GM21447 (cell line): Measurements from ENCODE around the gene PTGIR.

Experiments
- ATAC-seq: cut with Tn5 transposase; IDR thresholded peaks from one replicate; pipeline ENCODE4 v1.9.1; 2021; ENCODE audit not compliant: unreplicated experiment

Gene PTGIR

DNA sequence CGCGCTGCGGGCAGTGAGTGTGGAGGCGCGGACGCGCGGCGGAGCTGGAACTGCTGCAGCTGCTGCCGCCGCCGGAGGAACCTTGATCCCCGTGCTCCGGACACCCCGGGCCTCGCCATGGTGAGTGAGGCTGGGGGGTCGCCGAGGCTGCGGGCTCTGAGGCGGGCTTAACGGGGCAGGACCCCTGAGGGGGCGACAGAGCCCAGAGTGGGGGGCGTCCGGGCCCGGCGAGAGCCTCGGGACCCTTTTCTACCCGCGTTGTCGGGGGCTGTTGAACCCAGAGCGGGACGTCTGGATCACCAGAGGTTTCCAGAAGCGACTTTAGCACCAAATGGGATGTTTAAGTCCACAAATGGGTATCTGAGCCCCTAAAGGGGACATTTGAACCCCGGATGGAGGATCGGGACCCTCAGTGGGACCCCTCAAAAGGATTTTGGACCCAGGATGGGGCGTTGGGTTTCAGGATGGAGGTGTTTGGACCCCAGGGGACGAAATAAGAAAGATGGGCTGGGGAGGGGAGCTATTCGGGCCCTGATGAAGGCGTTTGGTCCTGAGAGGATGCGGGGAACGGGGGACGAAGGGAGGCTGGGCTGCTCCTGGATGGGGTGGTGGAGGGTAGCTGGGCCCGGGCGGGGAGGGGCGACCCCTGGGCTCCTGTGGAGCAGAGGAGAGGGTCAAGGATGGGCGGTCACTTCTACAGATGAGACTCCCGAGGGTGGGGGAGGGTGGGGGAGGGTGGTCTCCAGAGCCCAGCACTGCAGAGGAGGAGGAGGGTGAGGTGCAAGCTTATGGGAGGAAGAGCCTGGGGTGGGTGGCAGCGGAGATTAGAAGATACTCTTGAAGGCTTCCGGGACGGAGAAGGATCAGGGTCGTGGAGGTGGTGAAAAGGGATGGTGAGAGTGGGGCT, 23.3 kb downstream of the PTGIR start, which contains the start of gene CALM3:
Gene CALM3, plus strand, starts transcription at position 13 of the 907 bp plus-strand sequence. Its CDS starts 105 bp downstream, at position 118.
- no peak for ATAC-seq

DNA sequence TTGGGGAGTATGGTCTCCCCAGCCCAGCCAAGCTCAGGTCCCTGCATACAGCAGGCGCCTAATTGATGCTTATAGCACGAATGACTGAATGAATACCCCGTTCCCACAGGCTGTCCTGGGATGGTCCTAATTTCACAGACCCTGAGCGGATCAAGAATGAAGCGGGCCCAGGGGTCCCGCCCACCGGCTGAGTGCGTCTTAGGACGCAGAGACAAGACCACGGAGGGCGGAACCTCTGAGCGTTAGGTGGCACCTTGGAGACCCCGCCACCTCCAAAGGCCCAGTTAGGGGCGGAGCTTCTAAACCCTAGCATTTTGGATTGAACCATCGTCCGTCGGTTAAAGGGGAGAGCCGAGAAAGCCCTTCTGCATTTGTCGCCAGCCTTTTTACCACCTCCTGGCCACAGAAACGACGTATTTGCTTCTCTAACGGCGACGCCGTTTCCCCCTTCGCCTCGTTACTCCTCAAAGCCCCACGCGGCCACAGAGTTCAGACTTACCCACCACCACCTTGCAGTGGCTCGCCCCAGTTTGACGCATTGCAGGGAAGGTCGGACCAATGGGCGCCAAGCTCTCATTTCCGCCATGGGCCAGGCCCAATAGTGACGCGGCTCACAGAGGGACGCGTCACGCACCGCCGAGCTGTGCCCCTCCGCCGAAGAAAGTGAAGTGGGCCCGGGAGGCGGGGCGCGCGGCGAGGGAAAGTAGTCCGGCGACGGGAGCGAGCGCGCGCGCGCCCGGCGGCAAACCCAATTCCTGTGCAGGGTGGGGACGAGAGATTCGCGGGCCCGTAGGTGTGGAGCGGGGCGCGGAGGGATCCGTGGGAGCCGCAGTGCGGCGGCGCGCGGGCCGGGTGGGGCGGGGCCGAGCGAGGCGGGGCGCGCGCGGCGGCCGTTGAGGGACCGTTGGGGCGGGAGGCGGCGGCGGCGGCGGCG, 24.2 kb downstream of the PTGIR start:
- peak; percentile 69 for ATAC-seq

DNA sequence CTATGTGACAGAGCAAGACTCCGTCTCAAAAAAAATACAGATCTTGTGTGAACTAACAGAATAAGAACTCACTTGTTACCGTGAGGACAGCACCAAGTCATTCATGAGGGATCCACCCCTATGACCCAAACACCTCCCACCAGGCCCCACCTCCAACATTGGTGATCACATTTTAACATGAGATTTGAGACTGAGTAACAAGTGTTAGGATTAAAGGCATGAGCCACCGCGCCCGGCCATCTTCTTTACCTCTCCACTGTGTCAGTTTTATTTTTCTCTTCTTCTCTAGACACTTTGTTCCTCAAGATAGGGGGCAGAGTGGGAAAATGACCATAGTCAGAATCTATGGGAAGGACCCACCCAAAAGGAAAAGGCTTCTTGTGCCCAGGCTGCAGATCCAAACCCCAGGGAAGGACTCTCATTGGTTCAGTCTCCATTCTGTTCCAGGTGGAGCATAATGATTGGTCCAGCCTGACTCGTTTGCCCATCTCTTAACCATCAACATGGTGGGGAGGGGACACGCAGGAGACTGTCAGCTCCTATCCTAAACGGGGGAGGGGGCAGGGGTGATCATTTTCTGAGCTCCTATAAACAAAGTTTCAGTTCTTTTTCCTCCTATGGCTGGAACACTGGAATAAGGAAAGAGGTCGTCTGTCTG, 25.0 kb downstream of the PTGIR start:
- no peak for ATAC-seq

DNA sequence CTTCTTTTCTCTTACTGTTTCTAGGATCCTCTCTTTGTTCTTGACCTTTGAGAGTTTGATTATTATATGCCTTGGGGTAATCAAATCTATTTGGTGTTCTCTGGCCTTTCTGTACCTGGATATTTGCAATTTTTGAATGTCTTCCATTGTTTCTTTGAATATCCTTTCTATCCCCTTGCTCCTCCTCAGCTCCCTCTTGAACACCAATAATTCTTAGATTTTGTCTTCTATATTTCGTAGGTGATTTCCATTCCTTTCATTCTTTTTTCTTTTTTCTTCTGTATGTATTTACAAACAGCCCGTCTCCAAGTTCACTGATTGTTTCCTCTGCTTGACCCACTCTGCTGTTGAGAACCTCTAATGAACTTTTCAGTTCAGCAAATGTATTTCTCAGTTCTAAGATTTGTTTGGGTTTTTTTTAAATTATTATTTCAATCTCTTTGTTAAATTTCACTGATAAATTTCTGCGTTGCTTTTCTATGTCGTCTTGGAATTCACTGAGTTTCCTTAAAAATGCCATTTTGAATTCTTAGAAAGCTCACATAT, 26.4 kb downstream of the PTGIR start:
- ATAC-seq = no peak

DNA sequence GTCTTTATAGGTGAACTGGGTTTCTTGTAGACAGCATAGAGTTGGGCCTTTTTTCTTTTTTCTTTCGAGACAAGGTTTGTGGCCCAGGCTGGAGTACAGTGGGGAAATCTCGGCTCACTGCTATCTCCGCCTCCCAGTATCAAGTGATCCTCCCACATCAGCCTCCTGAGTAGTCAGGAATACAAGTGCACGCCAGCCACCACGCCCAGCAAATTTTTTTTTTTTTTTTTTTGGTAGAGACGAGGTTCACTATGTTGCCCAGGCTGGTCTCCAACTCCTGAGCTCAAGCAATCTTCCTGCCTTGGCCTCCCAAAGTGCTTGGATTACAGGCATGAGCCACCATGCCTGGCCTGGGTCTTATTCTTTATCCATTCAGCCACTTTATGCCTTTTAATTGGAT, 28.9 kb downstream of the PTGIR start:
- ATAC-seq = no peak

DNA sequence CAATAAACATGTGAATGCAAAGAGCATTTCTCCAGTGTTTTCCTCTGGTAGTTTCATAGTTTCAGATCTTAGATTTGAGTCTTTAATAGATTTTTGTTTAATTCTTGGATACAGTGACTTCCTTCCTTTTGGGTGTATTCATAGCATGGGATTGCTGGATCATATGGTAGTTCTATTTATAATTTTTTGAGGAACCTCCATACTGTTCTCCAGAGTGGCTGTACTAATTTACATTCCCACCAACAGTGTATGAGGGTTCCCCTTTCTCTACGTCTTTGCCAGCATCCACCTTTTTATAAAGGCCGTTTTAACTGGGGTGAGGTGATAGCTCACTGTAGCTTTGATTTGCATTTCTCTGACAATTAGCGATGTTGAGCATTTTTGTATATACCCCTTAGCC, 33.0 kb downstream of the PTGIR start:
- no peak for ATAC-seq

DNA sequence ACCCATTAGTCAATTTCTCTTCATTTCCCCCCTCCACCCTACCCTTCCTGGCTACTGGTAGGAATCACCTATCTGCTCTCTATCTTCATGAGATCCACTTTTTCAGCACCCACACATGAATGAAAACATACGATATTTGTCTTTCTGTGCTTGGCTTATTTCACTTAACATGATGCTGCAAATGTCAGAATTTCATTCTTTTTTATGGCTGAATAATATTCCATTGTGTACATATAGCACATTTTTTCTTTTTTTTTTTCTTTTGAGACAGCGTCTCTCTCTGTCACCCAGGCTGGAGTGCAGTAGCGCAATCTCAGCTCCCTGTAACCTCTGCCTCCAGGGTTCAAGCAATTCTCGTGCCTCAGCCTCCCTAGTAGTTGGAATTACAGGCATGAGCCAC, 33.6 kb downstream of the PTGIR start:
- no peak for ATAC-seq

DNA sequence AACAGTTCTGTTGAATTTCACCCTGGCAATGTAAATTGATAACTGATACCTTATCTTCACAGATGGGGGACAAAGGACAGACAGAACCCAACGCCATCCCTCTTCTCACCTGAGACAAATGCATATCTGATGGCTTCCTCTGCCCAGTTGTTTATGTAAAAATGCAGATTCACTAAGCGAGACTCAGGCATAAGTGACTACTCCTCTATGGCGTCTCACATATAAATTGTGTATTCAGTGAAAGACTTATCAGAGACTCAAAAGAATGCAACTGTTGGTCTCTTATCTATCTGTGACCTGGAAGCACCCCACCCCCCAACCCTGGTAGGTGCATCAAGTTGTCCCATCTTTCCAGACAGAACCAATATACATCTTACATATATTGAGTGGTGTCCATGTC, 37.0 kb downstream of the PTGIR start:
- ATAC-seq = no peak

DNA sequence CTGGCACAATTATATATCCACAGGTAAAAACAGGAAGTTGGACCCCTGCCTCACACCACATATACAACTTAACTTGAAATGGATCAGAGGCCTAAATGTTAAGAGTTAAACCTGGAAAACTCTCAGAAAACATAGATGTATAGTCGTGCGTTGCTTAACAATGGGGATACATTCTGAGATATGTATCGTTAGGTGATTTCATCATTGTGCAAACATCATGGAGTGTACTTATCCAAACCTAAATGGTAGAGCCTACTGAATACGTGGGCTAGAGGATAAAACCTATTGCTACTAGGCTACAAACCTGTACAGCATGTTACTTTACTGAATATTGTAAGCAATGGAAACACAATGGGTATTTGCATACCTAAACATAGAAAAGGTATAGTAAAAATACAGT, 38.6 kb downstream of the PTGIR start:
- ATAC-seq = no peak

DNA sequence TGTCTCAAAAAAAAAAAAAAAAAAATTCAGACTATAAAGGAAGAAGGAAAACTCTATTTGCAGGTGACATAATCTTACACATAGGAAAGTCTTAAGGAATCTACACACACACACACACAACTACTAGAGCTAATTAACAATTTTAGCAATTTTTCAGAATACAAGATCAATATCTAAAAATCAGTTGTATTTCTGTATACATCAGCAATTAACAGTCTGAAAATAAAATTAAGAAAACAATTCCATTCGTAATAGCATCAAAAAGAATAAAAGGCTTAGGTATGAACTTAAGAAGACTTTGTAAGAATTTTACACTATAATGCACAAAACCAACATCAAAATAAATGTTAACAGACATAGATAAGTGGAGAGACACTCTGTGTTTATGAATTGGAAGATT, 39.4 kb downstream of the PTGIR start:
- no peak for ATAC-seq

DNA sequence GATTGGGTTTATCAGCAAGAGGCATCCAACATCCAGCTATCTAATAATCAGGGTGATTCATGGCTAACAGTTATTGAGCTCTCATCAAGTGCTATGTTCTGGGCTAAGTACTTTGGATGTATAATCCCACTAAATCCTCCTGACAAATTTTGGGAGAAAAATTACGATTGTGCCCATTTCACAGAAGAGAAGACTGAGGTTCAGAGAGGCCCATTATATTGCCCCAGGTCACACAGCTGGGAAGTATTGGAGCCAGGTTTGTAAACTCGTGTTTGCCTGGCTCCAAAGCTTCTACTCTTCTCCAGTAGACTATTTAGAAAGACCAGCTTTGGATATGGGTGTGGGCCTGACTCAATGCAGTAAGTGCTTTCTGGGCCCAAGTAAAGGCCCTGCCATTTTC, 44.6 kb downstream of the PTGIR start:
- ATAC-seq = no peak

DNA sequence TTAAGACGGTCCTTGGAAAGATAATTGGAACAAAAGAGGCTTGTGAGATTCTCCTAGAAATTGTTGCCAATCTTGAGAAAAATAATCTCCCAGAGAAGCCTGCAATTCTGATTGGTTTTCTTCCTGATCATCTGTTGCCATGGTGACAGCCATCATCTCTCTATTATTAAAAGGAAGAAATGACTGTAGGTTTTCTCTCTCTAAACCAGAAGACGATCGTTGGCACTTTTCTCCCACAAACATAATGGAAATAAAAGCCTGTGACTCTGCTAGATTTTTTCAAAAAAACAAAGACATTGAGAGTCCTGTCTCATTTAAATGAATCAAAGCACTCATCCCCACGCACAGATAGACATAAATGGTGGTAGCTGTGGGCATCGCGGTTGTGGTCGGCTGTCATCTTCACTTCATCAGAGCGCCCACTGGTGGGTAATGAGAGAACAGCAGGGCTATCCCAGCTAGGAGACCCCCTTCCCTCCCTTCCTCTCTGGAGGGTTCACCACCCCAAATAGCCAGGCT, 45.5 kb downstream of the PTGIR start:
- ATAC-seq = no peak

DNA sequence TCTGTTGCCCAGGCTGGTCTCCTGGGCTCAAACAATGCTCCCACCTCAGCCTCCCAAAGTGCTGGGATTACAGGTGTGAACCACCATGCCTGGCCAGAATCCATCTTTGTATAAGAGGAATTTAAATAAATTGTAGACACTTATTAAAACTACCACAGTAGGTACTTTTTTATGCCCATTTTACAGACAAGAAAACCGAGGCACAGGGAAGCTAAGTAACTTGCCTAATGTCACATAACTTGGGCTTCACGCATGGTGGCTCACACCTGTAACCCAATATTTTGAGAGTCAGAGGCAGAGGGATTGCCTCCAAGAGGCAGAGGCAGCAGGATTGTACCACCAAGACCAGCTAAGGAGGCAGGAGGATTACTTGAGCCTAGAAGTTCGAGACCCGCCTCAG, 46.4 kb downstream of the PTGIR start:
- ATAC-seq = no peak

DNA sequence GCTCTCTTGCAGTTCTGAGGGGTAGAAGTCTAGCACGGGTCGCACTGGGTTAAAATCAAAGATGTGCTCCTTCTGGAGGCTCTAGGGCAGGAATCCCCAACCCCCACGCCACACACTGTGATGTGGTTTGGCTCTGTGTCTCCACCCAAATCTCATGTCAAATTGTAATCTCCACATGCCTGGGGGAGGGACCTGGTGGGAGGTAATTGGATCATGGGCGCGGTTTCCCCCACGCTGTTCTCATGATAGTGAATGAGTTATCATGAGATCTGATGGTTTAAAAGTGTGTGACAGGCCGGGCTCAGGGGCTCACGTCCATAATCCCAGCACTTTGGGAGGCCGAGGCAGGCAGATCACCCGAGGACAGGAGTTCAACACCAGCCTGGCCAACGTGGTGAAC, 50.4 kb downstream of the PTGIR start:
- ATAC-seq = no peak

DNA sequence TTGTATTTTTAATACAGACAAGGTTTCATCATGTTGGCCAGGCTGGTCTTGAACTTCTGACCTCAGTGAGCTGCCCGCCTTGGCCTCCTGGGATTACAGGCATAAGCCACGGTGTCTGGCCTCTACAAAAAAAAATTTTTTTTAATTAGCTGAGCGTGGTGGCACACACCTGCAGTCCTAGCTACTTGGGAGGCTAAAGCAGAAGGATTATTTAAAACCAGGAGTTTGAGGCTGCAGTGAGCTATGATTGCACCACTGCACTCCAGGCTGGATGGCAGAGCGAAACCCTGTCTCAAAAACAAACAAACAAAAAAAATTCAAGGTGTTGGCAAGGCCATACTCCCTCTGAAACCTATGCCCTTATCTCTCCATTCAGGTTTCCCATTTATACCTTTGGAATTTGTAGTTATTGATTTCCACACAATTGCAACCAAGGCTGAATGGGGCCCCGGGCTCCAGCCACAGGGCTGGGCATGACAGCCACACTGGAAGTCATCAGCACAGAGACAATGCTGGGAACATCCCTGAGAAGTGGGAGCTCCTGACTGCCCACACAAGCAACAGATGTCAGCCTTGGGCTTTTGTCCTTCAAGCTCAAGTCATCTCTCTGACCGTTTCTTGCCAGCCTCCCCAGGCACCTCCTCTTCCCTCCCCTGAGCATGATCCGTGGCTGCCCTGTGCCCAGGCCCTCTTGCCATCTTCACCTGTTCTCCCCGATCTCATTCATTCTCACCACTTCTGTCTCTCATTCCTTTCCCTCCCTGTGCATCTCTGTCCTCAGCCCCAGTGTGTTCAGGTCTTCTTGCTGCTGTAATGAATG, 51.0 kb downstream of the PTGIR start:
- ATAC-seq = no peak

DNA sequence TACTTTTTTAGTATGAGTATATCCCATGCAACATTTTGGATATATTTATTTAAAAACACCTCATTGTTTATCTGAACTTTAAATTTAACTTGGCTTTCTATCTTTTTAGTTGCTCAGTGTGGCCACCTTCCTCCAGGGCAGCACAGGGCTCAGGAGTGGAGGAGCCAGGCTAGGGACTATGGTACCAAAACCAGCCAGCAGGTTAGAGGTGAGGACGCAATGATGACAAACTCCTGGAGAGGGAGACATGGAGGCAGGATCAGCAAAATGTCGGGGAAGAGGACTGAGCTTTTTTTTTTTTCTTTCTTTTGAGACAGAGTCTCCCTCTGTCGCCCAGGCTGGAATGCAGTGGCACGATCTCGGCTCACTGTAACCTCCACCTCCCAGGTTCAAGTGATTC, 53.4 kb downstream of the PTGIR start:
- no peak for ATAC-seq
